ENCODE results near the gene PSMD14. TPM values are rescaled to one million over a fixed set of nuclear protein-coding genes. Genes with fewer than 3 reads are reported as not detected.

The PSMD14 gene
- total RNA-seq, 1 experiment from 2014 or later, result 205 TPM

DNA sequence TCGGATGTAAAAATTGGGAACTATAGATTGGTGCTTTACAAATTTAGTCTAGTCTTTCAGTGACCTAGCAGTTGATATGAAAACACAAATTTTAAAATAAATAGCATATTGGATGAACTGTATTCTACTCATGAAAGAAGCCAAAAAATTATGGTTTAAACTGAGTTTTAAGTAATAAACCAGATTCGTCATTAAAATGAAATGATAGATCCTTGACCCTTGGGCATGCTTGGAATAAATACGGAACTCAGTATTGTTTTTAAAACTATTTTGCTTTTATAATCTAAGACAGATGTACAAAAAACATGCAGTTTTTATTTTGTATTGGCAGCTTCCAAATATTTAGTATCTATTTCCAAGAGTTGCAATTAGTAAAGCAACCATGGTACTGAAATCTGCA is 73.3 kb downstream of the PSMD14 start:
- DNase-seq (ENCODE audit: low spot score), result no peak
- H3K36me3 ChIP-seq (ENCODE audit: insufficient read depth, low read length, poor library complexity, severe bottlenecking), result peaks cover 14% of the 10 kb centered on the region
- ChIA-PET POLR2A (ENCODE audit: low non-redundant PET) (no interaction called here), CTCF (no interaction called here)
- intact Hi-C loops (cut with micrococcal nuclease; ENCODE audit: unreplicated experiment), result no loop called here
- H3K9me3 ChIP-seq (ENCODE audit: low read depth, low read length, poor library complexity, severe bottlenecking), result no peaks in the 10 kb centered on the region
- no peaks in the 10 kb centered on the region for H3K4me1 ChIP-seq (ENCODE audit: insufficient read depth, low read length, poor library complexity, severe bottlenecking)
- H3K27ac ChIP-seq (ENCODE audit: low read depth, low read length, poor library complexity, severe bottlenecking), result no peak overlapping the region
- no peak overlapping the region for H3K4me3 ChIP-seq (ENCODE audit: low read depth, low read length, poor library complexity, severe bottlenecking)
- TF ChIP-seq EZH2 (IDR thresholded peaks at IDR 0.05; ENCODE audit: borderline replicate concordance, low read depth, low read length, poor library complexity, severe bottlenecking), result no peak
- TF ChIP-seq CTCF (conservative IDR thresholded peaks at IDR 0.05; ENCODE audit: low read depth, low read length), result no peak
- H3K27me3 ChIP-seq (replicated peaks; ENCODE audit: insufficient read depth, low read depth, low read length, poor library complexity), result no peaks in the 10 kb centered on the region
- BruUV-seq (replicated peaks), result no TSS peak

GRCh38 chr2:161382747-161383146 is 74.5 kb downstream of the PSMD14 start:
- Histone ChIP-seq H3K27me3 (replicated peaks; ENCODE audit: insufficient read depth, low read depth, low read length, poor library complexity) (no peaks in the 10 kb centered on the region), H3K36me3 (ENCODE audit: insufficient read depth, low read length, poor library complexity, severe bottlenecking) (peaks cover 18% of the 10 kb centered on the region), H3K4me3 (ENCODE audit: low read depth, low read length, poor library complexity, severe bottlenecking) (no peak overlapping the region), H3K4me1 (ENCODE audit: insufficient read depth, low read length, poor library complexity, severe bottlenecking) (no peaks in the 10 kb centered on the region), H3K27ac (ENCODE audit: low read depth, low read length, poor library complexity, severe bottlenecking) (peak overlapping the region; percentile 57), H3K9me3 (ENCODE audit: low read depth, low read length, poor library complexity, severe bottlenecking) (no peaks in the 10 kb centered on the region)
- CTCF ChIA-PET, result no interaction called here
- no TSS peak for BruUV-seq (replicated peaks)
- POLR2A ChIA-PET (ENCODE audit: low non-redundant PET), result interaction anchor here (0.6 kb wide), 1 partner anchor 50 kb away, joined by 3 read pairs; no protein-coding TSS in a partner anchor
- no peak for TF ChIP-seq CTCF (conservative IDR thresholded peaks at IDR 0.05; ENCODE audit: low read depth, low read length)
- TF ChIP-seq EZH2 (IDR thresholded peaks at IDR 0.05; ENCODE audit: borderline replicate concordance, low read depth, low read length, poor library complexity, severe bottlenecking), result no peak
- intact Hi-C loops (cut with micrococcal nuclease; ENCODE audit: unreplicated experiment), result no loop called here
- no peak for DNase-seq (ENCODE audit: low spot score)

DNA sequence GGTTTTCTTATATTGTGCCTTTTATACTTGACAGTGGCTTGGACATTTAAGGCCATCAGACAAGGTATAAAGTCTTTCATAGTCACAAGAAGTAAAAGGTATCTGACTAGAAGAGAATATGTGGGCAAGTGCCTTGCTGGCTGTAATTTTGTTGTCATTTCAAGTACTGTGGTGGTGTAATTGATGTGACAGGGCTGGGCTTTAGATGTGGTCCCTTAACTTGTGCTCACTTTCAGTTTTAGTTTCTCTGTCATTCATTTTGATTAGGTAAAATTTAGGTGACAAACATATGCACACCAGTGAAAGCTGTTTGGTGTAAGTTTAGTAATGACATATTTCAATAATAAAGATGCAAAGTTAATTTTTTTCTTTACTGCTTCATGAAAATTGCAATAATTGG is 76.6 kb downstream of the PSMD14 start:
- no peak for DNase-seq (ENCODE audit: low spot score)
- no peaks in the 10 kb centered on the region for H3K27me3 ChIP-seq (replicated peaks; ENCODE audit: insufficient read depth, low read depth, low read length, poor library complexity)
- H3K27ac ChIP-seq (ENCODE audit: low read depth, low read length, poor library complexity, severe bottlenecking), result no peak overlapping the region
- TF ChIP-seq CTCF (conservative IDR thresholded peaks at IDR 0.05; ENCODE audit: low read depth, low read length) (no peak), EZH2 (IDR thresholded peaks at IDR 0.05; ENCODE audit: borderline replicate concordance, low read depth, low read length, poor library complexity, severe bottlenecking) (no peak)
- H3K4me3 ChIP-seq (ENCODE audit: low read depth, low read length, poor library complexity, severe bottlenecking), result no peak overlapping the region
- ChIA-PET POLR2A (ENCODE audit: low non-redundant PET) (no interaction called here), CTCF (no interaction called here)
- H3K36me3 ChIP-seq (ENCODE audit: insufficient read depth, low read length, poor library complexity, severe bottlenecking), result peaks cover 22% of the 10 kb centered on the region
- no TSS peak for BruUV-seq (replicated peaks)
- no peaks in the 10 kb centered on the region for H3K9me3 ChIP-seq (ENCODE audit: low read depth, low read length, poor library complexity, severe bottlenecking)
- no peaks in the 10 kb centered on the region for H3K4me1 ChIP-seq (ENCODE audit: insufficient read depth, low read length, poor library complexity, severe bottlenecking)
- intact Hi-C loops (cut with micrococcal nuclease; ENCODE audit: unreplicated experiment), result no loop called here
